OCI-LY1 (cell line): ENCODE measurements around the gene GPT2.

Experiments used
- CTCF ChIP-seq: fragments of 200-600 bp; sonication (generic), shearing (Covaris generic); IDR thresholded peaks from 2 replicates; pipeline ENCODE4 v1.5.1; 2017; ENCODE audit warnings: mild to moderate bottlenecking, antibody characterized with exemption, low read length, moderate library complexity, mixed read lengths
- EZH2 ChIP-seq: fragments of 200-600 bp; sonication (generic), shearing (Covaris generic); IDR thresholded peaks from 2 replicates; pipeline ENCODE4 v1.8.0; 2017; ENCODE audit warnings: borderline replicate concordance, mixed run types, mild to moderate bottlenecking, antibody characterized with exemption, low read length, moderate library complexity, mixed read lengths

- TF ChIP-seq EZH2 (no peak), CTCF (peak; percentile 66; the same call in 1 of the 2 replicates)
Observed at GRCh38 chr16:46918905-46919792, 35.0 kb downstream of the GPT2 start.
